MV-4-11 (cell line): Measurements from ENCODE around the gene PPP2R5D.
A peak's percentile ranks its signal among the peaks of the same experiment; 100 is the strongest.

Source experiments
- DNase-seq: peaks from one replicate; lab custom pipeline; 2025; lab: John Stamatoyannopoulos, UW

The PPP2R5D gene

GRCh38 chr6:43059168-43060033, 75.0 kb downstream of the PPP2R5D start, which contains the start of the genes KLC4 and MRPL2:
Gene KLC4 (plus strand): TSS chr6:43059631. CDS start chr6:43061336, 1,705 bp downstream.
Gene MRPL2 (minus strand): TSS chr6:43059434. CDS start chr6:43059381, 53 bp downstream.
- peak; percentile 98 for DNase-seq

GRCh38 chr6:43060034-43060754, 75.8 kb downstream of the PPP2R5D start:
- no peak for DNase-seq

GRCh38 chr6:43060755-43061633, 76.6 kb downstream of the PPP2R5D start:
- no peak for DNase-seq

GRCh38 chr6:43061861-43062260, 77.5 kb downstream of the PPP2R5D start:
- DNase-seq = no peak
